OCI-LY1 (cell line): ENCODE measurements around the gene DNAJC25.
A peak's percentile ranks its signal among the peaks of the same experiment; 100 is the strongest.

Source experiments
- H2AFZ ChIP-seq: fragments of 200-600 bp; sonication (generic), shearing (Covaris generic); 2 replicates; pipeline ENCODE4 v1.6.0; 2014; ENCODE audit warnings: antibody characterized with exemption, mild to moderate bottlenecking, low read length
- H3F3A ChIP-seq: fragments of 200-600 bp; sonication (generic), shearing (Covaris generic); 2 replicates; pipeline ENCODE4 v1.6.0; 2014; ENCODE audit warnings: mild to moderate bottlenecking, antibody characterized with exemption, low read length, moderate library complexity; ENCODE audit not compliant: insufficient read depth
- H3K27ac ChIP-seq: fragments of 200-600 bp; sonication (generic); 2 replicates; pipeline ENCODE4 v1.5.1; 2014; ENCODE audit warnings: low read length, mixed run types, mild to moderate bottlenecking, low read depth; ENCODE audit not compliant: poor library complexity, severe bottlenecking
- H3K27me3 ChIP-seq: fragments of 200-600 bp; sonication (generic); 2 replicates; pipeline ENCODE4 v1.6.0; 2014; ENCODE audit warnings: antibody characterized with exemption, mild to moderate bottlenecking, low read length, moderate library complexity; ENCODE audit not compliant: insufficient read depth
- H3K36me3 ChIP-seq: fragments of 200-600 bp; sonication (generic); 2 replicates; pipeline ENCODE4 v1.6.1; 2014; ENCODE audit warnings: mild to moderate bottlenecking, antibody characterized with exemption, low read length, moderate library complexity, mixed read lengths; ENCODE audit not compliant: insufficient read depth
- H3K4me1 ChIP-seq: fragments of 200-600 bp; sonication (generic); 2 replicates; pipeline ENCODE4 v1.5.1; 2014; ENCODE audit warnings: mild to moderate bottlenecking, low read length, moderate library complexity; ENCODE audit not compliant: insufficient read depth, severe bottlenecking
- H3K4me2 ChIP-seq: fragments of 200-600 bp; sonication (generic), shearing (Covaris generic); 2 replicates; pipeline ENCODE4 v1.6.1; 2014; ENCODE audit warnings: low read length
- H3K4me3 ChIP-seq: fragments of 200-600 bp; sonication (generic); 2 replicates; pipeline ENCODE4 v1.5.1; 2014; ENCODE audit warnings: low read length, low read depth, mild to moderate bottlenecking, mixed read lengths; ENCODE audit not compliant: poor library complexity, severe bottlenecking
- H3K79me2 ChIP-seq: fragments of 200-600 bp; shearing (Covaris generic); 2 replicates; pipeline ENCODE4 v1.6.1; 2016; ENCODE audit warnings: mixed run types, low read length, mixed read lengths; ENCODE audit not compliant: insufficient read depth
- H3K9ac ChIP-seq: fragments of 200-600 bp; sonication (generic), shearing (Covaris generic); 2 replicates; pipeline ENCODE4 v1.6.1; 2014; ENCODE audit warnings: mild to moderate bottlenecking, low read length, mixed read lengths
- H3K9me2 ChIP-seq: fragments of 200-600 bp; sonication (generic), shearing (Covaris generic); 2 replicates; pipeline ENCODE4 v1.6.1; 2014; ENCODE audit warnings: low read depth, mild to moderate bottlenecking, low read length, mixed read lengths
- H3K9me3 ChIP-seq: fragments of 200-600 bp; shearing (Covaris generic); 2 replicates; pipeline ENCODE4 v1.6.1; 2014; ENCODE audit warnings: low read length, mixed read lengths
- H4K20me1 ChIP-seq: fragments of 200-600 bp; sonication (generic), shearing (Covaris generic); 2 replicates; pipeline ENCODE4 v1.6.0; 2016; ENCODE audit warnings: mild to moderate bottlenecking, low read length; ENCODE audit not compliant: insufficient read depth
- EZH2 ChIP-seq: fragments of 200-600 bp; sonication (generic), shearing (Covaris generic); IDR thresholded peaks from 2 replicates; pipeline ENCODE4 v1.8.0; 2017; ENCODE audit warnings: borderline replicate concordance, mixed run types, mild to moderate bottlenecking, antibody characterized with exemption, low read length, moderate library complexity, mixed read lengths
- TF ChIP-seq, protein P1 (sequence below): fragments of 200-600 bp; sonication (generic), shearing (Covaris generic); IDR thresholded peaks from 2 replicates; pipeline ENCODE4 v1.5.1; 2017; ENCODE audit warnings: mild to moderate bottlenecking, antibody characterized with exemption, low read length, moderate library complexity, mixed read lengths

Gene DNAJC25

DNA sequence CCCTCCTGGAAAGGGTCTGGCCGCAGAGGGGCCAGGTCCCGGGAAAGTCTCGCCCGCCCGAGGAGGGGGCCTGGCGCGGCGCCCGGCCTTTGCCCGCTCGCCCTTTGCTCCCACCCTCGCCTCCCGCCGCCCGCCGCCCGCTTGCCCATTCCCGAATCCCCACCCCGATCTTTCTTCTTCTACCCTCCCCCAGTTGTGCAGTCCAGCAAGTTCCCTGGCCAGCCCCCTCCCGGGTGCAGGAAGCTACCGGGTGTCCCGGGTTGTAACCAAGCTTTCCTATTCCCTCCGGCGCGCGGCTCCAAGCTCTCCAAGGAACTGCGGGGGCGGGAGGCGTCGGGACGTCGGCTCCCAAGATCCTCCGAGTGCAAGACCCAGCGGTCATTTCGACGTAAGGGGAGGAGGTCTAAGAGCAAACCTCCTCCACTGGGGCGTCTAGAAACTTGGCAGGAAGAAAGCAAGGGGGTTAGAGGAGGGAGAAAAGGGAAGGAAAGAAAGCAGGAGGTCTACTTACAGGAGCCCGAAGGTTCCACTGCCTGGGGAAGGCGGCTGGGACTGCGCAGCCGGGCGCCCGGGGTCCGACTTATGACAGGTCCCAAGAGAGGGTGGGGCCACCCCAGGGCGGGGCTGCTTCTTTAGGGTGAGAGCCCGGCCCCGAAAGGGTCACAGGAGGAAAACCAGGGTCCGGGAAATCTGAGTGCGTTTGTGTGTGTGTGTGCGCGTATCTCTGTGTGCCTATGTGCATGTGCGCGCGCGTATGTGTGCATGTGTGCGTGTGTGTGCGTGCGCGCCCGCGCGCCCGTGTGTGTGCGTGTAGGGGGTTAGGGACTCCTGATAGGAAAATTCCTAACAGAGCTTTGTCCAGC is 31.8 kb upstream of the DNAJC25 start, which contains the start of gene PTGR1:
TSS of gene PTGR1 (minus strand) at position 556 of the 863 bp plus-strand sequence. CDS start 2,225 bp downstream, outside the sequence.
- Histone ChIP-seq H3K4me3 (peak within 1 kb of the TSS; percentile 52), H3K9ac (no peak within 1 kb of the TSS), H4K20me1 (no peaks in the 10 kb centered on the region)

DNA sequence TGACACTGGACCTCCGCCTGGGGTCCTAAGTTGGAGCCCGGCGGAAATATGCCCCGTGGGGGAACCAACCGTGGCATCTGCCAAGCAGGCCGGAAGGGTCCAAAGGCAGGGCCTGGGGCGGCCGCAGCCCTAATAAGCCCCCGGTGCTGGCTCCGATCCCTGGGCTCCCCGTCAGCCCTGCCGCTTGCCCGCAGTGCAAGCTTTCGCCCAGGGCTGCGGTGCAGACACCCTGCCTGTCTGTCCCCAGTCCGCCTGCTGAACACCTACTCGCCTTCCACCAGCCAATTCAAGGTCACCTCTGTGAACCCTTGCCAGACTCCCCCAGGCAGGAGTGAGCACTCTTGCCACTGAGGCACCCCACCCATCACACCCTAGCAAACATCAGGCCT is 31.2 kb upstream of the DNAJC25 start:
- Histone ChIP-seq H3K9me3 (no peaks in the 10 kb centered on the region), H2AFZ (no peak overlapping the region), H3K4me3 (peak overlapping the region; percentile 52), H3K27me3 (0 out of 2 replicates have a peak, but pooled peaks cover 8% of the 10 kb centered on the region), H3K79me2 (no peaks in the 10 kb centered on the region), H3K9me2 (no peaks in the 10 kb centered on the region), H4K20me1 (no peaks in the 10 kb centered on the region), H3K36me3 (no peaks in the 10 kb centered on the region), H3K9ac (no peak overlapping the region), H3K4me2 (peak overlapping the region; percentile 70), H3F3A (no peaks in the 10 kb centered on the region), H3K27ac (no peak overlapping the region), H3K4me1 (peaks cover 18% of the 10 kb centered on the region)
- no peak for TF ChIP-seq EZH2

More for the DNA sequence above, 31.8 kb upstream of the DNAJC25 start, which contains the start of gene PTGR1:
- H3K4me1 ChIP-seq: peaks cover 18% of the 10 kb centered on the region
- no peaks in the 10 kb centered on the region for H3K9me2 ChIP-seq
- H2AFZ ChIP-seq: no peak within 1 kb of the TSS
- 0 out of 2 replicates have a peak, but pooled peaks cover 8% of the 10 kb centered on the region for H3K27me3 ChIP-seq
- no peaks in the 10 kb centered on the region for H3K79me2 ChIP-seq
- H3K27ac ChIP-seq: no peak within 1 kb of the TSS
- no peaks in the 10 kb centered on the region for H3F3A ChIP-seq
- no peaks in the 10 kb centered on the region for H3K36me3 ChIP-seq
- TF ChIP-seq, protein P1, sequence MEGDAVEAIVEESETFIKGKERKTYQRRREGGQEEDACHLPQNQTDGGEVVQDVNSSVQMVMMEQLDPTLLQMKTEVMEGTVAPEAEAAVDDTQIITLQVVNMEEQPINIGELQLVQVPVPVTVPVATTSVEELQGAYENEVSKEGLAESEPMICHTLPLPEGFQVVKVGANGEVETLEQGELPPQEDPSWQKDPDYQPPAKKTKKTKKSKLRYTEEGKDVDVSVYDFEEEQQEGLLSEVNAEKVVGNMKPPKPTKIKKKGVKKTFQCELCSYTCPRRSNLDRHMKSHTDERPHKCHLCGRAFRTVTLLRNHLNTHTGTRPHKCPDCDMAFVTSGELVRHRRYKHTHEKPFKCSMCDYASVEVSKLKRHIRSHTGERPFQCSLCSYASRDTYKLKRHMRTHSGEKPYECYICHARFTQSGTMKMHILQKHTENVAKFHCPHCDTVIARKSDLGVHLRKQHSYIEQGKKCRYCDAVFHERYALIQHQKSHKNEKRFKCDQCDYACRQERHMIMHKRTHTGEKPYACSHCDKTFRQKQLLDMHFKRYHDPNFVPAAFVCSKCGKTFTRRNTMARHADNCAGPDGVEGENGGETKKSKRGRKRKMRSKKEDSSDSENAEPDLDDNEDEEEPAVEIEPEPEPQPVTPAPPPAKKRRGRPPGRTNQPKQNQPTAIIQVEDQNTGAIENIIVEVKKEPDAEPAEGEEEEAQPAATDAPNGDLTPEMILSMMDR: no peak
- TF ChIP-seq EZH2: no peak
- H3K9me3 ChIP-seq: no peaks in the 10 kb centered on the region
- peak within 1 kb of the TSS; percentile 70 for H3K4me2 ChIP-seq

DNA sequence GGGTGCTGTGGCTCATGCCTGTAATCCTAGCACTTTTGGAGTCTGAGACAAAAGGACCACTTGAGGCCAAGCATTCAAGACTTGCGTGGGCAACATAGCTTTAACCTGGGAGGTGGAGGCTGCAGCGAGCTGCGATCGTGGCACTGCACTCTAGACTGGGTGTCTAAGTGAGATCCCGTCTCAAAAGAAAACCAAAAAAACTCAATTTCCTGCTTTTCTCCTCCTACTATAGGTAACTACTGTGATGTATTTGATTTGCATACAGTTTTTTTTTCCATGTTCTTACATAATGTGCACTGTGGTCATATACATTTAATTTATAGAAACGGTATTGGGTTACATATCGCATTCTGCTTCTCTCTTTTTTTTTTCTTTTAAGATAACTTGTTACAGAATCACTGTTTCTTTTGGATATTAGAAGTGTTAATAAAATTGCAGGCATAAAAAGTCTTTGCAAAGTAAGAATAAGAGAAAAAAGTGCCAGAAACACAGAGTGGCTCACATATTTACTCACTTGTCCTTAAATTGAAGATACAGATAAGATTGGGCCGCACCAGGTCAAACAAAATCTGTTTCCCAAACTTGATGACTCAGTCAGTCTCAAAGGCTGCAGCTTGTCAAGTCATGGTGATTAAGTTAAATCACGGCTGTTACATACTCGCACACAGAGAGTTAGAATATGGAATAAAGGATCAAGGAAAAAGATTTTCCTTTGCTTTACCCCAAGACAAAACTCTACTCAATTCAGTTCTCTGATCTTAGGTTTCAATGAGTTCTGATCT is 29.7 kb upstream of the DNAJC25 start:
- Histone ChIP-seq H3K27me3 (0 out of 2 replicates have a peak, but pooled peaks cover 8% of the 10 kb centered on the region), H4K20me1 (no peaks in the 10 kb centered on the region), H2AFZ (no peak overlapping the region), H3K9me2 (no peaks in the 10 kb centered on the region), H3K9me3 (no peaks in the 10 kb centered on the region), H3K79me2 (no peaks in the 10 kb centered on the region), H3F3A (no peaks in the 10 kb centered on the region), H3K36me3 (no peaks in the 10 kb centered on the region), H3K4me3 (no peak overlapping the region), H3K9ac (no peak overlapping the region), H3K4me1 (peaks cover 18% of the 10 kb centered on the region), H3K4me2 (no peak overlapping the region), H3K27ac (no peak overlapping the region)
- TF ChIP-seq, protein P1: no peak
- TF ChIP-seq EZH2: no peak
